ENCODE measurements around the gene RNASE4.

The RNASE4 gene

GRCh38 chr14:20668969-20669368 lies 15.4 kb upstream of the RNASE4 start:
- ChIA-PET POLR2A (interaction anchor here (1.4 to 2.4 kb wide), 2 partner anchors 12 to 326 kb away, joined by 4 to 16 read pairs; partner anchors contain the start of gene PARP2), CTCF (interaction anchor here (1.0 to 3.3 kb wide), 10 partner anchors 10 to 187 kb away, joined by 3 to 49 read pairs (median 4); partner anchors contain the start of gene RNASE4)
- no peak for TF ChIP-seq CTCF (IDR thresholded peaks at IDR 0.05; ENCODE audit: control extremely low read depth, extremely low read depth, low read depth, missing control alignments)
- no peak for DNase-seq (ENCODE audit: extremely low spot score)

- no peak for DNase-seq (ENCODE audit: extremely low spot score)
- ChIA-PET POLR2A (interaction anchor here (0.7 kb wide), 1 partner anchor 12 kb away, joined by 3 read pairs; no protein-coding TSS in a partner anchor), CTCF (interaction anchor here (1.5 to 2.7 kb wide), 2 partner anchors 8 to 10 kb away, joined by 3 to 6 read pairs; no protein-coding TSS in a partner anchor)
- TF ChIP-seq CTCF (IDR thresholded peaks at IDR 0.05; ENCODE audit: control extremely low read depth, extremely low read depth, low read depth, missing control alignments) = no peak
Observed at GRCh38 chr14:20671597-20672283, 12.6 kb upstream of the RNASE4 start.

- ChIA-PET POLR2A (no interaction called here), CTCF (interaction anchor here (0.8 to 13.8 kb wide), 3 partner anchors 15 to 62 kb away, joined by 3 to 199 read pairs (median 8); no protein-coding TSS in a partner anchor)
- no peak for TF ChIP-seq CTCF (IDR thresholded peaks at IDR 0.05; ENCODE audit: control extremely low read depth, extremely low read depth, low read depth, missing control alignments)
- no peak for DNase-seq (ENCODE audit: extremely low spot score)
Observed at GRCh38 chr14:20675669-20676068, 8.7 kb upstream of the RNASE4 start.

GRCh38 chr14:20676072-20676471 lies 8.3 kb upstream of the RNASE4 start:
- POLR2A ChIA-PET = no interaction called here
- no peak for DNase-seq (ENCODE audit: extremely low spot score)
- CTCF ChIA-PET = interaction anchor here (0.8 to 13.8 kb wide), 5 partner anchors 15 to 67 kb away, joined by 3 to 199 read pairs (median 4); no protein-coding TSS in a partner anchor
- no peak for TF ChIP-seq CTCF (IDR thresholded peaks at IDR 0.05; ENCODE audit: control extremely low read depth, extremely low read depth, low read depth, missing control alignments)

GRCh38 chr14:20679907-20680306 lies 4.5 kb upstream of the RNASE4 start:
- DNase-seq (ENCODE audit: extremely low spot score) = no peak
- CTCF ChIA-PET = interaction anchor here (0.9 to 13.8 kb wide), 10 partner anchors 9 to 352 kb away, joined by 3 to 199 read pairs (median 17); no protein-coding TSS in a partner anchor
- POLR2A ChIA-PET = interaction anchor here (0.6 to 2.6 kb wide), 2 partner anchors 11 to 14 kb away, joined by 5 to 16 read pairs; no protein-coding TSS in a partner anchor
- no peak for TF ChIP-seq CTCF (IDR thresholded peaks at IDR 0.05; ENCODE audit: control extremely low read depth, extremely low read depth, low read depth, missing control alignments)

GRCh38 chr14:20680363-20680762 lies 4.0 kb upstream of the RNASE4 start:
- CTCF ChIA-PET = interaction anchor here (0.9 to 13.8 kb wide), 9 partner anchors 9 to 352 kb away, joined by 3 to 199 read pairs (median 26); no protein-coding TSS in a partner anchor
- TF ChIP-seq CTCF (IDR thresholded peaks at IDR 0.05; ENCODE audit: control extremely low read depth, extremely low read depth, low read depth, missing control alignments) = no peak
- DNase-seq (ENCODE audit: extremely low spot score) = no peak
- POLR2A ChIA-PET = interaction anchor here (0.6 to 2.6 kb wide), 2 partner anchors 12 to 14 kb away, joined by 5 to 16 read pairs; no protein-coding TSS in a partner anchor
